Progenitor cell of endocrine pancreas (in vitro differentiated cells): ENCODE results near the gene PCGF3. TPM values are rescaled to one million over a fixed set of nuclear protein-coding genes. Genes with fewer than 3 reads are reported as not detected.

ENCODE experiments used
- DNase-seq: peaks from one replicate; pipeline ENCODE4 v3.0.0; 2021; ENCODE audit warnings: low spot score; ENCODE audit not compliant: unreplicated experiment
- H3K27ac Mint-ChIP-seq: 2 replicates; pipeline ENCODE4 v1.8.0; 2021; ENCODE audit warnings: mild to moderate bottlenecking, moderate library complexity, mixed read lengths
- H3K27me3 Mint-ChIP-seq: 2 replicates; pipeline ENCODE4 v1.8.0; 2021; ENCODE audit warnings: mixed read lengths
- H3K36me3 Mint-ChIP-seq: 2 replicates; pipeline ENCODE4 v1.8.0; 2022; ENCODE audit warnings: mixed read lengths; ENCODE audit not compliant: insufficient read depth
- H3K4me1 Mint-ChIP-seq: 2 replicates; pipeline ENCODE4 v1.8.0; 2021; ENCODE audit warnings: low read depth, mixed read lengths
- H3K4me3 Mint-ChIP-seq: 2 replicates; pipeline ENCODE4 v1.8.0; 2021; ENCODE audit warnings: low read depth, mild to moderate bottlenecking, moderate library complexity, mixed read lengths
- H3K9me3 Mint-ChIP-seq: 2 replicates; pipeline ENCODE4 v1.8.0; 2021; ENCODE audit warnings: low read depth, mixed read lengths
- total RNA-seq: library from RNA; stranded (reverse); gene quantifications from 2 replicates; pipeline ENCODE4 v1.2.1, GENCODE V29; 2021
- TF ChIP-seq, protein P1 (sequence below): fragments of 200-600 bp; sonication (generic); IDR thresholded peaks from one replicate; pipeline ENCODE4 v1.5.0; 2021; ENCODE audit warnings: antibody characterized with exemption, mild to moderate bottlenecking; ENCODE audit not compliant: unreplicated experiment

PCGF3 gene
- total RNA-seq, 1 donor from 2014 or later: 79.8 TPM

DNA sequence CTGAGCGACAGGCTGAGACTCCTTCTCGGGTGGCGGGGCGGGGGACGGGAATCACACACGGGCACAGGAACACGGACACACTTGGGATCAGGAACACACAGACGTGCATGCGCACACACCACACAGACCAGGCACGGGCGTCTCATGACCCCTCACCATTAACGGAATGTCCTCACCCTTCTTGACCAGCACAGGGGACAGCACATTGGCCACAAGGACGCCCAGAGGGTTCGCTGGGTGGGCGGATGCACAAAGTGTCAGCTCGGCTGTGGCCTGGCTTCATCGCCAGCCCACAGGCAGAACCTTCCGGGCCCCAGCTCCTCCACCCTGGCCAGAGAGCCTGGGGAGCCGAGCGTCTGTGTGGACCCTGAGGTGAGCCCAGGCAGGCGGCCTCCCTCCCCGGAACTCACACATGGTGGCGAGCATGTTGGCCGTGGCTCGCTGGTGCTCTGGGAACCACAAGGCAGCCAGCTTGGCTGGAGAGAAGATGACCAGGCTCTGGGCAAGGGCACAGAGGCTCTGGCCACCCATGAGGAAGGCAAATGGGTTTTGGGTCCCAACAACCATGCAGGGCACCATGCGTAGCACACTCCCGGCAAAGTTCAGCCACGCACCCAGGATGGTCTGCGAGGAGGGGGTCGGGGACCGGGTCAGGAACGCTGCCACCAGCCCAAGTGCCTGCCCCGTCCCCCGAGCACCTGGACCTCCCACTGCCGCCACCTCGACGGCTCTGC is 19.8 kb upstream of the PCGF3 start:
- H3K9me3 Mint-ChIP-seq: no peaks in the 10 kb centered on the region
- H3K36me3 Mint-ChIP-seq: no peaks in the 10 kb centered on the region
- H3K27me3 Mint-ChIP-seq: no peaks in the 10 kb centered on the region
- no peak for DNase-seq
- TF ChIP-seq, protein P1, sequence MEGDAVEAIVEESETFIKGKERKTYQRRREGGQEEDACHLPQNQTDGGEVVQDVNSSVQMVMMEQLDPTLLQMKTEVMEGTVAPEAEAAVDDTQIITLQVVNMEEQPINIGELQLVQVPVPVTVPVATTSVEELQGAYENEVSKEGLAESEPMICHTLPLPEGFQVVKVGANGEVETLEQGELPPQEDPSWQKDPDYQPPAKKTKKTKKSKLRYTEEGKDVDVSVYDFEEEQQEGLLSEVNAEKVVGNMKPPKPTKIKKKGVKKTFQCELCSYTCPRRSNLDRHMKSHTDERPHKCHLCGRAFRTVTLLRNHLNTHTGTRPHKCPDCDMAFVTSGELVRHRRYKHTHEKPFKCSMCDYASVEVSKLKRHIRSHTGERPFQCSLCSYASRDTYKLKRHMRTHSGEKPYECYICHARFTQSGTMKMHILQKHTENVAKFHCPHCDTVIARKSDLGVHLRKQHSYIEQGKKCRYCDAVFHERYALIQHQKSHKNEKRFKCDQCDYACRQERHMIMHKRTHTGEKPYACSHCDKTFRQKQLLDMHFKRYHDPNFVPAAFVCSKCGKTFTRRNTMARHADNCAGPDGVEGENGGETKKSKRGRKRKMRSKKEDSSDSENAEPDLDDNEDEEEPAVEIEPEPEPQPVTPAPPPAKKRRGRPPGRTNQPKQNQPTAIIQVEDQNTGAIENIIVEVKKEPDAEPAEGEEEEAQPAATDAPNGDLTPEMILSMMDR: no peak
- peaks cover 2% of the 10 kb centered on the region for H3K4me1 Mint-ChIP-seq
- H3K27ac Mint-ChIP-seq: no peak overlapping the region
- no peak overlapping the region for H3K4me3 Mint-ChIP-seq

DNA sequence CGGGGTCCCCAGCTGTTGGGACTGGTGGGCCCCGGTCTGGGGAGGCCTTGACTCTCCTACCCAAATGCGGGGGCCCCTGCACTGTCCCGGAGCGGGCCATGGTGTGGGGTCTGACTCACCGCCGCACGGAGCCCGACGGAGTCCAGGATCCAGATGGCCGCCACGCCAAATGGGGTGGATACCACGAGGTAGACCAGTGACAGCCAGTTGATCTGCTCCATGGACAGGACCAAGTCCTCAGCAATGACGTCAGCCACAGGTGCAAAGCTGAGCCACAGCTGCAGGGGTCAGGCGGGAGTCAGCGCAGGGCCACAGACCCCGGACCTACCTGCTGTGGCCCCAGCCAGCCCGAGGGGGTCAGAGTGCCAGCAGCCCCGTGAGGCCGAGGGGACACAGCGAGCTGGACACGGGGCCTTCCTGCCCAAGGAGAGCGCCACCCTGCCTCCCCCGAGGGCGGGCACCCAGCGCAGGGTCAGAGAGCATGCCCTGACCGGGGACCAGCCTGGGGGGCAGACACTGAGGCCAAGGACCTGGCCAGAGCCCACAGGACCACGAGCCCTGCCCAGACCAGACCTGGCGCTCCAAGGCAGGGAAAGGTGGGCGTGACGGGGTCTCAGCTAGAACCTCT is 19.1 kb upstream of the PCGF3 start:
- TF ChIP-seq, protein P1: no peak
- H3K4me1 Mint-ChIP-seq: peaks cover 2% of the 10 kb centered on the region
- no peak overlapping the region for H3K27ac Mint-ChIP-seq
- H3K4me3 Mint-ChIP-seq: no peak overlapping the region
- DNase-seq: no peak
- H3K9me3 Mint-ChIP-seq: no peaks in the 10 kb centered on the region
- H3K36me3 Mint-ChIP-seq: no peaks in the 10 kb centered on the region
- no peaks in the 10 kb centered on the region for H3K27me3 Mint-ChIP-seq

DNA sequence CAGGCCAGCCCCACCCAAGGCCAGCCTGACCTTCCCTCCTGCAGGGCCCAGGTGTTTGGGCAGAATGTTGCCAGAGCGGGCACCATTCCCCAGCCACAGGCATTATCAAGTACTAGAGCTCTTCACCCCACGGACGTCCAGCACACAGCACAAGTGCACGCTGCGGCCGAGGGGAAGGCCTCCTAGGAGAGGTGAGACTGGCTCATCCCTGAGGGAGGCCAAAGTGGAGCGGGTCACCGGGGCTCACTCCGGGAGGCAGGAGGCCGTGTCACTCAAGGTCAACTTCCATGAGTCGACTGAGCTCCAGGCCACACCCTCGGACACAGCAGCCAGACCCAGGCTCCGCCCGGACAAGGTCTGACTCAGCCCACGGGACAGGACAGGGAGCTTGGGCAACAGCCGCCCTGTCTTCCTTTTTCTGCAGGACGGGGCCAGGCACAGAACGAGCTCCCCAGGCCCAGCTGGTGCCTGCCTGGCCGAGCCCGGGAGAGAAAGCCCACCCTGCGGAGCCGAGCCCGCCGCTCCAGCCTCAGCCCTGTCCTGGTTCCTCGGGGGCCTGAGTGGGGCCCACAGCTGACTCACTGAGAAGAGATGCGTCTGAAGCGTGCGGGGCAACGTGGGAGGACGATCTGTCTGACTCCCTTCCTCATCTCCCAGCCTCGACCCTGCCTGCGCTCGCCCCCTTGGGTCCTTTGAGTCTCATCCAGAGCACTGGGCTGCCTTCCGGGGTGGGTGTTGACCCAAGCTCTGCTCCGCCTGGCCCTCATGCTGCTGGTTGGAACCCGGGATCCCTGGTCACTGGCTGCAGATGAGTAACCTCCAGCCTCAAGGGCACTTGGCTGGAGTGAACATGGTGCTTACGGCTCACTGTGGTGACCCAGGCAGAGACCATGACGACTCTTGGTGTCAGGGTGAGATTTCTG is 18.3 kb upstream of the PCGF3 start:
- no peak for DNase-seq
- TF ChIP-seq, protein P1: no peak
- peaks cover 2% of the 10 kb centered on the region for H3K4me1 Mint-ChIP-seq
- no peaks in the 10 kb centered on the region for H3K36me3 Mint-ChIP-seq
- H3K27me3 Mint-ChIP-seq: no peaks in the 10 kb centered on the region
- H3K27ac Mint-ChIP-seq: no peak overlapping the region
- no peak overlapping the region for H3K4me3 Mint-ChIP-seq
- H3K9me3 Mint-ChIP-seq: no peaks in the 10 kb centered on the region

DNA sequence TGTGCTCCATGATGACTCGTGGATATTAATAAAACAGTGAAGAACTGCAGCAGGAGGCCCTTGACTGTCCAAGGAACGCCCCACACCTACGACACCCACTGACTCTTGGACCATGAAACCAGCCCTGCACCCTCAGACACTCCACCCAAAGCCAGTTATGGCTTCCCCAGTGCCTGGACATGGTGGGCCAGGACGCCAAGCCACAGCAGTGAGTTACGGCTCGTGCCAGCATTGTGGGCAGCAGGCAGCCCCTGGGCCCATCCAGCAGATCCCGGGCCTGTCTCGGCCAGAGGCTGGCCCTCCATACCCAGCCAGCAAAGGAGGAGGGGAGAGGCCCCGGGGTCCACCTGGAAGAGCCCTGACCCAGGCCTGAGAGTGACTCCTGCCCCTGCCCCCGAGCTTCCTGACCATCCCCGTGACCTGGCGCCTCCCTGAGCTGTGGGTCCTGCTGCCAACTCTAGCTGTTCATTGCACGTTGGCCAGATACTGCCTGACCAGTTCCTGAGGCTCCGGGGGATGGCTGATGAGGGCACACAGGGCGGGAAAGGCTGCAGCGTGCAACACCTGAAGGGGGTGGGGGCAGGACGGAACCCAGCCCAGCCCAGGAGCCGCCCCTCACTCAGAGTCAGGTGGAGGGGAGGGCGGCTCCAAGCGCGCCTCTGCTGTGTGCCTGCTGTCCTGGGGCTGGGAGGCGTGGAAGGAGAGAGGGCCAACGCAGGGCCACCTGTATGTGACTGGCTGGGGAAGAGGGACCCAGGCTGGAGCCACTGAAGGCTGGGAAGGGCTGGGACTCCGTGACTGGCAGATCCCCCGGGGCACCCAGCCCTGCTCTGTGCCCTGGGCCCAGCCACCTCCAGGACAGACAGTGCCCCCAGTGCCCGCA is 17.4 kb upstream of the PCGF3 start:
- no peak for DNase-seq
- peaks cover 2% of the 10 kb centered on the region for H3K4me1 Mint-ChIP-seq
- H3K27me3 Mint-ChIP-seq: no peaks in the 10 kb centered on the region
- TF ChIP-seq, protein P1: no peak
- H3K36me3 Mint-ChIP-seq: no peaks in the 10 kb centered on the region
- no peaks in the 10 kb centered on the region for H3K9me3 Mint-ChIP-seq
- H3K27ac Mint-ChIP-seq: no peak overlapping the region
- H3K4me3 Mint-ChIP-seq: peak overlapping the region; percentile 58
